Measurements from ENCODE around the gene EFCAB14. TPM values are rescaled to one million over a fixed set of nuclear protein-coding genes. Genes with fewer than 3 reads are reported as not detected.

Gene EFCAB14
- total and polyA plus RNA-seq, 2 of the 8 experiments (the other 6 are each of a cell fraction or from before 2014, with no cell fraction given): 19.4 to 40.4 TPM

GRCh38 chr1:46646844-46647243, 72.1 kb downstream of the EFCAB14 start:
- no peak for DNase-seq (ENCODE audit: low read depth in 1 of 2, low spot score in 2 of 2)
- FAIRE-seq: peak; percentile 24
- H3K4me2 ChIP-seq (ENCODE audit: insufficient read depth in 1 of 2, low read depth in 2 of 2, low read length in 2 of 2): no peak overlapping the region
- H3K9me3 ChIP-seq (ENCODE audit: insufficient read depth in 2 of 2, low read depth in 1 of 2, low read length in 1 of 2): no peaks in the 10 kb centered on the region
- H2BK120ac ChIP-seq (replicated peaks; ENCODE audit: low read depth, low read length): no peak overlapping the region
- H3K36me3 ChIP-seq (ENCODE audit: control insufficient read depth in 2 of 4, insufficient read depth in 4 of 4, low read length in 3 of 4): peaks cover 0 to 21% (median 10%) of the 10 kb centered on the region in 4 experiments; a peak in 4 of 8 replicates
- H3K18ac ChIP-seq (ENCODE audit: extremely low read depth, low read length): no peak overlapping the region
- H3K4ac ChIP-seq (replicated peaks; ENCODE audit: insufficient read length, low read depth, low read length): no peak overlapping the region
- H3K23me2 ChIP-seq (ENCODE audit: low read depth, low read length): no peaks in the 10 kb centered on the region
- CTCF ChIA-PET (ENCODE audit: partially characterized antibody): interaction anchor here (0.6 kb wide), 1 partner anchor 59 kb away, joined by 3 read pairs; no protein-coding TSS in a partner anchor
- POLR2A ChIA-PET (ENCODE audit: partially characterized antibody): interaction anchor here (1.3 kb wide), 1 partner anchor 21 kb away, joined by 3 read pairs; the partner anchor contains the start of gene ATPAF1
- TF ChIP-seq HDAC6 (IDR thresholded peaks at IDR 0.05; ENCODE audit: low read depth, low read length) (no peak), HDAC2 (IDR thresholded peaks at IDR 0.05; ENCODE audit: borderline replicate concordance in 1 of 2, low read depth in 2 of 2, low read length in 2 of 2) (no peak)
- no peak overlapping the region for H3K9ac ChIP-seq (replicated peaks in 1 of 4; ENCODE audit: extremely low read depth in 1 of 4, low read depth in 3 of 4, low read length in 3 of 4)
- 89% methylated on average over 2 of the region's 2 CpGs; no CpG with 5 or more reads in 1 of the 2 experiments for whole genome bisulfite sequencing, 2 experiments (ENCODE audit: extremely low coverage in 1 of 2, insufficient coverage in 1 of 2, insufficient read length in 1 of 2, insufficient replicate concordance in 2 of 2, low coverage in 1 of 2, low lambda C conversion rate in 2 of 2, missing lambda C conversion rate in 1 of 2)
- H3K4me3 ChIP-seq (ENCODE audit: extremely low read depth in 1 of 4, insufficient read depth in 2 of 4, low read depth in 3 of 4, low read length in 4 of 4): no peak overlapping the region
- H2BK15ac ChIP-seq (ENCODE audit: low read length): no peak overlapping the region
- no peaks in the 10 kb centered on the region for H3K79me1 ChIP-seq (ENCODE audit: low read depth, low read length)
- no peak overlapping the region for H4K91ac ChIP-seq (replicated peaks; ENCODE audit: insufficient read length, low read length)
- no peak overlapping the region for H2BK12ac ChIP-seq (ENCODE audit: low read depth, low read length)
- H2BK20ac ChIP-seq (ENCODE audit: low read length): no peak overlapping the region
- no peaks in the 10 kb centered on the region for H3K4me1 ChIP-seq (replicated peaks in 1 of 4; ENCODE audit: control insufficient read depth in 3 of 4, insufficient read depth in 4 of 4, low read length in 3 of 4)
- no peak overlapping the region for H3K56ac ChIP-seq (replicated peaks; ENCODE audit: insufficient read length, low read depth, low read length)
- no peak overlapping the region for H4K8ac ChIP-seq (ENCODE audit: extremely low read depth, insufficient read depth, low read length)
- no peaks in the 10 kb centered on the region for H4K20me1 ChIP-seq (replicated peaks in 1 of 2; ENCODE audit: control insufficient read depth in 1 of 2, insufficient read depth in 2 of 2, low read length in 2 of 2)
- H4K5ac ChIP-seq (ENCODE audit: insufficient read length, low read depth, low read length): no peak overlapping the region
- H3K14ac ChIP-seq (ENCODE audit: insufficient read length): no peak overlapping the region
- no peaks in the 10 kb centered on the region for H3K27me3 ChIP-seq (replicated peaks in 1 of 4; ENCODE audit: control insufficient read depth in 3 of 4, extremely low read depth in 1 of 4, insufficient read depth in 3 of 4, low read length in 3 of 4)
- no peak overlapping the region for H3K27ac ChIP-seq (ENCODE audit: low read depth, low read length)
- no peak overlapping the region for H2BK5ac ChIP-seq (ENCODE audit: low read depth, low read length)
- no peak overlapping the region for H2AK5ac ChIP-seq (ENCODE audit: low read depth, low read length)
- no peak overlapping the region for H3K23ac ChIP-seq (ENCODE audit: insufficient read length)
- H2AFZ ChIP-seq (ENCODE audit: low read length): no peak overlapping the region
- H3K79me2 ChIP-seq (ENCODE audit: control insufficient read depth in 1 of 2, insufficient read depth in 2 of 2, low read length in 2 of 2): no peaks in the 10 kb centered on the region
